SK-N-SH (cell line): ENCODE data around the gene PRR35. TPM values are rescaled to one million over a fixed set of nuclear protein-coding genes. Genes with fewer than 3 reads are reported as not detected.

ENCODE experiments used
- CTCF ChIA-PET: fragments of 300-600, 350-600 bp; formaldehyde crosslinking; extraction: SDS; loops from one replicate; lab custom pipeline; 2021; lab: Yijun Ruan, JAX
- POLR2A ChIA-PET: fragments of 350-600 bp; sonication (Branson Sonifier 250); formaldehyde crosslinking; extraction: SDS; loops from one replicate; lab custom pipeline; 2020; ENCODE audit warnings: antibody characterized with exemption, inconsistent platforms; lab: Yijun Ruan, JAX
- DNase-seq: peaks from one replicate; pipeline ENCODE4 v3.0.0; 2012
- H2AFZ ChIP-seq: fragments of 200-600 bp; sonication (generic); 2 replicates; pipeline ENCODE4 v1.8.1; 2016; ENCODE audit warnings: antibody characterized with exemption, mild to moderate bottlenecking, low read depth
- H3F3A ChIP-seq: fragments of 200-600 bp; sonication (generic); replicated peaks from 2 replicates; pipeline ENCODE3; 2016; ENCODE audit warnings: antibody characterized with exemption, mild to moderate bottlenecking; ENCODE audit not compliant: insufficient read depth
- H3K27ac ChIP-seq, 2 experiments: fragments of 200-500 bp in 1 of 2; fragments of 200-600 bp in 1 of 2; sonication (Bioruptor generic) in 1 of 2; sonication (generic), shearing (Covaris generic) in 1 of 2; 2 replicates each; pipeline versions ENCODE4 v1.5.1 to v1.6.1; 2014 to 2016; ENCODE audit warnings: low read depth in 2 of 2, inconsistent platforms in 1 of 2, low read length in 1 of 2, mild to moderate bottlenecking in 1 of 2, mixed read lengths in 1 of 2
- H3K27me3 ChIP-seq: fragments of 200-600 bp; sonication (generic), shearing (Covaris generic); 2 replicates; pipeline ENCODE4 v1.6.1; 2016; ENCODE audit warnings: mixed run types; ENCODE audit not compliant: insufficient read depth
- H3K36me3 ChIP-seq, 2 experiments: fragments of 200-500 bp in 1 of 2; fragments of 200-600 bp in 1 of 2; sonication (Bioruptor generic) in 1 of 2; sonication (generic) in 1 of 2; replicated peaks in 1 of 2; 2 replicates each; pipeline versions ENCODE3 to v1.5.1; 2014 to 2016; ENCODE audit warnings: low read length in 1 of 2, mild to moderate bottlenecking in 1 of 2; ENCODE audit not compliant: insufficient read depth in 2 of 2, control insufficient read depth in 1 of 2
- H3K4me1 ChIP-seq, 2 experiments: fragments of 200-500 bp in 1 of 2; fragments of 200-600 bp in 1 of 2; sonication (Bioruptor generic) in 1 of 2; sonication (generic), shearing (Covaris generic) in 1 of 2; 2 replicates each; pipeline versions ENCODE4 v1.5.1 to v1.6.1; 2014 to 2016; ENCODE audit warnings: low read depth in 1 of 2, low read length in 1 of 2, mixed run types in 1 of 2; ENCODE audit not compliant: insufficient read depth in 2 of 2, control insufficient read depth in 1 of 2
- H3K4me2 ChIP-seq: fragments of 200-600 bp; sonication (generic), shearing (Covaris generic); 2 replicates; pipeline ENCODE4 v1.6.1; 2017; ENCODE audit warnings: mixed run types
- H3K4me3 ChIP-seq, 2 experiments: fragments of 200-500 bp in 1 of 2; fragments of 200-600 bp in 1 of 2; sonication (Bioruptor generic) in 1 of 2; sonication (generic), shearing (Covaris generic) in 1 of 2; 2 replicates each; pipeline versions ENCODE4 v1.5.1 to v1.8.1; 2014 to 2016; ENCODE audit warnings: low read depth in 2 of 2, inconsistent platforms in 1 of 2, low read length in 1 of 2, mild to moderate bottlenecking in 1 of 2, mixed read lengths in 1 of 2, moderate library complexity in 1 of 2
- H3K79me2 ChIP-seq: fragments of 200-600 bp; sonication (generic); 2 replicates; pipeline ENCODE4 v1.8.1; 2017; ENCODE audit warnings: mild to moderate bottlenecking; ENCODE audit not compliant: insufficient read depth
- H3K9ac ChIP-seq: fragments of 200-600 bp; sonication (generic); 2 replicates; pipeline ENCODE4 v1.6.1; 2017; ENCODE audit warnings: mixed run types
- H3K9me2 ChIP-seq: fragments of 200-600 bp; sonication (generic); 2 replicates; pipeline ENCODE4 v1.6.1; 2017; ENCODE audit warnings: mixed run types
- H3K9me3 ChIP-seq: fragments of 200-600 bp; sonication (generic); 2 replicates; pipeline ENCODE4 v1.6.1; 2017; ENCODE audit warnings: mixed run types, mild to moderate bottlenecking, moderate library complexity
- H4K20me1 ChIP-seq: fragments of 200-600 bp; sonication (generic); 2 replicates; pipeline ENCODE4 v1.6.1; 2017; ENCODE audit warnings: mild to moderate bottlenecking, mixed run types; ENCODE audit not compliant: insufficient read depth
- CTCF ChIP-seq: fragments of 200-600 bp; sonication (generic); IDR thresholded peaks from 2 replicates; pipeline ENCODE4 v1.6.1; 2017; ENCODE audit warnings: antibody characterized with exemption, mild to moderate bottlenecking, moderate library complexity
- EZH2phosphoT487 ChIP-seq: fragments of 200-600 bp; sonication (generic); IDR thresholded peaks from 2 replicates; pipeline ENCODE4 v1.6.1; 2017; ENCODE audit warnings: low read depth, mixed run types, mild to moderate bottlenecking, antibody characterized with exemption, moderate library complexity, borderline replicate concordance
- FOSL2 ChIP-seq: IDR thresholded peaks from 2 replicates; pipeline ENCODE4 v1.4.0; 2012; ENCODE audit warnings: low read depth, mild to moderate bottlenecking, moderate library complexity, borderline replicate concordance
- FOXJ3 ChIP-seq: sonication (generic); formaldehyde crosslinking; IDR thresholded peaks from 2 replicates; pipeline ENCODE4 v1.5.1; 2020; ENCODE audit warnings: mild to moderate bottlenecking, missing genetic modification reagents
- GATA2 ChIP-seq: sonication (generic); formaldehyde crosslinking; IDR thresholded peaks from 2 replicates; pipeline ENCODE4 v1.5.0; 2020; ENCODE audit warnings: mild to moderate bottlenecking, missing genetic modification reagents
- MAX ChIP-seq: IDR thresholded peaks from 2 replicates; pipeline ENCODE4 v1.4.0; 2012; ENCODE audit warnings: low read depth
- MEF2A ChIP-seq: IDR thresholded peaks from 2 replicates; pipeline ENCODE4 v1.4.0; 2012; ENCODE audit warnings: low read depth, borderline replicate concordance
- NFIC ChIP-seq: IDR thresholded peaks from 2 replicates; pipeline ENCODE4 v1.4.0; 2012; ENCODE audit warnings: borderline replicate concordance
- POLR2AphosphoS5 ChIP-seq: IDR thresholded peaks from 2 replicates; pipeline ENCODE4 v1.6.1; 2012; ENCODE audit warnings: low read depth, low read length
- RFX5 ChIP-seq: IDR thresholded peaks from 2 replicates; pipeline ENCODE4 v1.6.1; 2012; ENCODE audit warnings: mild to moderate bottlenecking, improper control_type of control experiment, low read length
- YY1 ChIP-seq: IDR thresholded peaks from 2 replicates; pipeline ENCODE4 v1.4.0; 2012; ENCODE audit warnings: low read depth, mild to moderate bottlenecking
- WGBS: methylation state at CpG from one replicate; pipeline ENCODE4 v1.1.6; 2017; ENCODE audit warnings: low lambda C conversion rate; 5-methylcytosine and 5-hydroxymethylcytosine counted together
- polyA plus RNA-seq, 3 experiments: library from polyadenylated mRNA; depleted of rRNA; stranded (reverse); fragments of >200 nt; gene quantifications; 2 replicates each; pipeline ENCODE4 v1.2.3, GENCODE V29; 2012
- TF ChIP-seq, protein P1 (sequence below): IDR thresholded peaks from 2 replicates; pipeline ENCODE4 v1.6.1; 2012; ENCODE audit warnings: mild to moderate bottlenecking, low read depth, low read length, moderate library complexity
- TF ChIP-seq, protein P2 (sequence below): IDR thresholded peaks from 2 replicates; pipeline ENCODE4 v1.4.0; 2012; ENCODE audit warnings: low read depth, borderline replicate concordance
- TF ChIP-seq, protein P3 (sequence below): IDR thresholded peaks from 2 replicates; pipeline ENCODE4 v1.4.0; 2012; ENCODE audit warnings: low read depth, borderline replicate concordance

PRR35 gene
- polyA plus RNA-seq, 1 of the 3 experiments (the other 2 are of a cell fraction) = not detected

- TF ChIP-seq, protein P1, sequence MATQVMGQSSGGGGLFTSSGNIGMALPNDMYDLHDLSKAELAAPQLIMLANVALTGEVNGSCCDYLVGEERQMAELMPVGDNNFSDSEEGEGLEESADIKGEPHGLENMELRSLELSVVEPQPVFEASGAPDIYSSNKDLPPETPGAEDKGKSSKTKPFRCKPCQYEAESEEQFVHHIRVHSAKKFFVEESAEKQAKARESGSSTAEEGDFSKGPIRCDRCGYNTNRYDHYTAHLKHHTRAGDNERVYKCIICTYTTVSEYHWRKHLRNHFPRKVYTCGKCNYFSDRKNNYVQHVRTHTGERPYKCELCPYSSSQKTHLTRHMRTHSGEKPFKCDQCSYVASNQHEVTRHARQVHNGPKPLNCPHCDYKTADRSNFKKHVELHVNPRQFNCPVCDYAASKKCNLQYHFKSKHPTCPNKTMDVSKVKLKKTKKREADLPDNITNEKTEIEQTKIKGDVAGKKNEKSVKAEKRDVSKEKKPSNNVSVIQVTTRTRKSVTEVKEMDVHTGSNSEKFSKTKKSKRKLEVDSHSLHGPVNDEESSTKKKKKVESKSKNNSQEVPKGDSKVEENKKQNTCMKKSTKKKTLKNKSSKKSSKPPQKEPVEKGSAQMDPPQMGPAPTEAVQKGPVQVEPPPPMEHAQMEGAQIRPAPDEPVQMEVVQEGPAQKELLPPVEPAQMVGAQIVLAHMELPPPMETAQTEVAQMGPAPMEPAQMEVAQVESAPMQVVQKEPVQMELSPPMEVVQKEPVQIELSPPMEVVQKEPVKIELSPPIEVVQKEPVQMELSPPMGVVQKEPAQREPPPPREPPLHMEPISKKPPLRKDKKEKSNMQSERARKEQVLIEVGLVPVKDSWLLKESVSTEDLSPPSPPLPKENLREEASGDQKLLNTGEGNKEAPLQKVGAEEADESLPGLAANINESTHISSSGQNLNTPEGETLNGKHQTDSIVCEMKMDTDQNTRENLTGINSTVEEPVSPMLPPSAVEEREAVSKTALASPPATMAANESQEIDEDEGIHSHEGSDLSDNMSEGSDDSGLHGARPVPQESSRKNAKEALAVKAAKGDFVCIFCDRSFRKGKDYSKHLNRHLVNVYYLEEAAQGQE = no peak
- no peak for TF ChIP-seq POLR2AphosphoS5
- TF ChIP-seq, protein P2, sequence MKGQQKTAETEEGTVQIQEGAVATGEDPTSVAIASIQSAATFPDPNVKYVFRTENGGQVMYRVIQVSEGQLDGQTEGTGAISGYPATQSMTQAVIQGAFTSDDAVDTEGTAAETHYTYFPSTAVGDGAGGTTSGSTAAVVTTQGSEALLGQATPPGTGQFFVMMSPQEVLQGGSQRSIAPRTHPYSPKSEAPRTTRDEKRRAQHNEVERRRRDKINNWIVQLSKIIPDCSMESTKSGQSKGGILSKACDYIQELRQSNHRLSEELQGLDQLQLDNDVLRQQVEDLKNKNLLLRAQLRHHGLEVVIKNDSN = no peak
Measured at GRCh38 chr16:590188-590814, 30.1 kb downstream of the PRR35 start (continued).

- no peaks in the 10 kb centered on the region for H3K9me3 ChIP-seq
- H3K4me3 ChIP-seq = peak overlapping the region; percentile 82 to 89
- 34% methylated on average over 10 of the region's 10 CpGs for WGBS
- peaks cover 20% of the 10 kb centered on the region for H3F3A ChIP-seq
- H3K36me3 ChIP-seq = peaks cover 0 to 3% of the 10 kb centered on the region in 2 experiments
- H3K9ac ChIP-seq = peak overlapping the region; percentile 81
- H3K79me2 ChIP-seq = peaks cover 76% of the 10 kb centered on the region
- CTCF ChIA-PET = interaction anchor here (0.8 to 1.3 kb wide), 6 partner anchors 10 to 57 kb away, joined by 3 to 7 read pairs (median 3); no protein-coding TSS in a partner anchor
- no peak for DNase-seq
- TF ChIP-seq FOXJ3 (CRISPR knock-in tag) = no peak
- no peak for TF ChIP-seq EZH2phosphoT487
- TF ChIP-seq YY1 = no peak
- H3K9me2 ChIP-seq = no peaks in the 10 kb centered on the region
- H2AFZ ChIP-seq = no peak overlapping the region
- peaks cover 17 to 31% of the 10 kb centered on the region in 2 experiments; a peak in 2 of 4 replicates for H3K4me1 ChIP-seq
- H4K20me1 ChIP-seq = peaks cover 45% of the 10 kb centered on the region
- H3K27me3 ChIP-seq = no peaks in the 10 kb centered on the region
- H3K27ac ChIP-seq = no peak overlapping the region
- peak overlapping the region; percentile 100 for H3K4me2 ChIP-seq
- POLR2A ChIA-PET = interaction anchor here (1.0 kb wide), 1 partner anchor 46 kb away, joined by 4 read pairs; the partner anchor contains the start of gene METTL26
Measured at GRCh38 chr16:590815-591200, 30.6 kb downstream of the PRR35 start.

DNA sequence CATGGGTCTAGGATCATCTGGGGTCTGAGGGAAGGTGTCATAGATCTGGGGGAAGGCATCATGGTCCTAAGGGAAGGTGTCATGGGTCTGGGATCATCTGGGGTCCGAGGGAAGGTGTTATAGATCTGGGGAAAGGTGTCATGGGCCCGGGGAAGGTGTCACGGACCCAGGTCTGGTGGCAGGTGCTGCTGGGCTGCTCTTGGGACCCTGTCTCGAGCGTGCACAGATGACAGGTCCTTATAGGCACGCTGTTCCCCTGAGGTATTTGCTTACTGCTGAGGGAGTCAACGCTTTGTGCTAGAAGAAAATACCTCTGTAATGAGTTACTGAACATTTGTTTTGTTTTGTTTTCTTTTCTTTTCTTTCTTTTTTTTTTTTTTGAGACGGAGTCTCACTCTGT lies 31.0 kb downstream of the PRR35 start:
- Histone ChIP-seq H3K9me2 (no peaks in the 10 kb centered on the region), H3K36me3 (peaks cover under 1 to 3% of the 10 kb centered on the region in 2 experiments), H3K9ac (peak overlapping the region; percentile 81; the same call in 1 of the 2 replicates), H4K20me1 (peaks cover 45% of the 10 kb centered on the region), H3K27me3 (no peaks in the 10 kb centered on the region), H3K79me2 (peaks cover 80% of the 10 kb centered on the region), H3K4me3 (peak overlapping the region; percentile 82 to 89; a peak in 3 of 4 replicates), H3K9me3 (no peaks in the 10 kb centered on the region), H3F3A (peaks cover 19% of the 10 kb centered on the region), H2AFZ (no peak overlapping the region), H3K27ac (no peak overlapping the region), H3K4me2 (peak overlapping the region; percentile 100), H3K4me1 (peaks cover 14 to 27% of the 10 kb centered on the region in 2 experiments; a peak in 2 of 4 replicates)
- POLR2A ChIA-PET = no interaction called here
- no peak for DNase-seq
- CTCF ChIA-PET = no interaction called here
- TF ChIP-seq CTCF (no peak), MEF2A (no peak), GATA2 (CRISPR knock-in tag) (no peak), MAX (no peak), NFIC (no peak), FOSL2 (no peak), RFX5 (no peak)
- TF ChIP-seq, protein P3, sequence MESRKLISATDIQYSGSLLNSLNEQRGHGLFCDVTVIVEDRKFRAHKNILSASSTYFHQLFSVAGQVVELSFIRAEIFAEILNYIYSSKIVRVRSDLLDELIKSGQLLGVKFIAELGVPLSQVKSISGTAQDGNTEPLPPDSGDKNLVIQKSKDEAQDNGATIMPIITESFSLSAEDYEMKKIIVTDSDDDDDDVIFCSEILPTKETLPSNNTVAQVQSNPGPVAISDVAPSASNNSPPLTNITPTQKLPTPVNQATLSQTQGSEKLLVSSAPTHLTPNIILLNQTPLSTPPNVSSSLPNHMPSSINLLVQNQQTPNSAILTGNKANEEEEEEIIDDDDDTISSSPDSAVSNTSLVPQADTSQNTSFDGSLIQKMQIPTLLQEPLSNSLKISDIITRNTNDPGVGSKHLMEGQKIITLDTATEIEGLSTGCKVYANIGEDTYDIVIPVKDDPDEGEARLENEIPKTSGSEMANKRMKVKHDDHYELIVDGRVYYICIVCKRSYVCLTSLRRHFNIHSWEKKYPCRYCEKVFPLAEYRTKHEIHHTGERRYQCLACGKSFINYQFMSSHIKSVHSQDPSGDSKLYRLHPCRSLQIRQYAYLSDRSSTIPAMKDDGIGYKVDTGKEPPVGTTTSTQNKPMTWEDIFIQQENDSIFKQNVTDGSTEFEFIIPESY = no peak
- 94% methylated on average over 8 of the region's 8 CpGs for WGBS
